ENCODE measurements around the gene WDR91.
"Not testable (repeated sequence)": the region's sequence is repeated elsewhere in the genome, so short reads cannot be mapped to it uniquely, and the experiment has no call there.

The WDR91 gene

GRCh38 chr7:135178364-135178763, 33.0 kb downstream of the WDR91 start:
- no peak for DNase-seq

GRCh38 chr7:135177028-135177696, 34.2 kb downstream of the WDR91 start:
- DNase-seq, result no peak

- no peak for DNase-seq
These were observed 35.4 kb downstream of the WDR91 start for GRCh38 chr7:135175931-135176330.

GRCh38 chr7:135174941-135175340, 36.4 kb downstream of the WDR91 start:
- DNase-seq, result no peak

GRCh38 chr7:135173916-135174315, 37.4 kb downstream of the WDR91 start:
- DNase-seq, result not testable (repeated sequence)

GRCh38 chr7:135171581-135172291, 39.6 kb downstream of the WDR91 start:
- not testable (repeated sequence) for DNase-seq

- DNase-seq, result not testable (repeated sequence)
These were observed 40.3 kb downstream of the WDR91 start for GRCh38 chr7:135170998-135171481.

GRCh38 chr7:135170274-135170997, 40.9 kb downstream of the WDR91 start, which contains the start of gene CYREN:
Gene CYREN, minus strand, starts transcription at chr7:135170707. Its CDS starts 1,785 bp downstream, at chr7:135168922.
- peak; percentile 85 for DNase-seq

- no peak for DNase-seq
These were observed 41.4 kb downstream of the WDR91 start for GRCh38 chr7:135169964-135170273.

GRCh38 chr7:135169141-135169963, 42.0 kb downstream of the WDR91 start:
- peak; percentile 43 for DNase-seq

- no peak for DNase-seq
These were observed 42.7 kb downstream of the WDR91 start for GRCh38 chr7:135168489-135169140.

GRCh38 chr7:135168001-135168400, 43.3 kb downstream of the WDR91 start:
- no peak for DNase-seq

- DNase-seq, result no peak
These were observed 43.9 kb downstream of the WDR91 start for GRCh38 chr7:135167365-135167917.

GRCh38 chr7:135166338-135166990, 44.9 kb downstream of the WDR91 start:
- no peak for DNase-seq

- DNase-seq, result no peak
These were observed 45.5 kb downstream of the WDR91 start for GRCh38 chr7:135165862-135166261.

GRCh38 chr7:135164357-135165061, 46.8 kb downstream of the WDR91 start:
- no peak for DNase-seq

GRCh38 chr7:135162382-135163001, 48.8 kb downstream of the WDR91 start:
- DNase-seq, result no peak

- no peak for DNase-seq
These were observed 49.7 kb downstream of the WDR91 start for GRCh38 chr7:135161669-135162068.

- DNase-seq, result no peak
These were observed 50.3 kb downstream of the WDR91 start for GRCh38 chr7:135160858-135161653.
